Uterus (tissue), 4 donors: ENCODE results near the gene TACR1. TPM values are rescaled to one million over a fixed set of nuclear protein-coding genes. Genes with fewer than 3 reads are reported as not detected.

Source experiments
- DNase-seq, 2 donors: peaks; one replicate each; pipeline ENCODE4 v3.0.0-alpha.2; 2019 to 2020
- H3K27ac ChIP-seq, 2 donors: fragments of 200-600 bp; sonication (generic); 1 replicate in 1 of 2; 2 replicates in 1 of 2; pipeline ENCODE4 v1.5.1; 2016 to 2018
- H3K27me3 ChIP-seq, 2 donors: fragments of 200-600 bp; sonication (generic); one replicate each; pipeline ENCODE4 v1.5.1; 2018 to 2019; ENCODE audit warnings: control low read depth in 1 of 2
- H3K36me3 ChIP-seq, 2 donors: fragments of 200-600 bp; sonication (generic); one replicate each; pipeline ENCODE4 v1.5.1; 2019; ENCODE audit warnings: control low read depth in 1 of 2
- H3K4me1 ChIP-seq, 2 donors: fragments of 200-600 bp; sonication (generic); one replicate each; pipeline ENCODE4 v1.5.1; 2018 to 2019; ENCODE audit warnings: control low read depth in 1 of 2
- H3K4me3 ChIP-seq, 2 donors: fragments of 200-600 bp; sonication (generic); 1 replicate in 1 of 2; 2 replicates in 1 of 2; pipeline ENCODE4 v1.5.1; 2018 to 2019; ENCODE audit warnings: mild to moderate bottlenecking in 1 of 2
- H3K9me3 ChIP-seq, 2 donors: fragments of 200-600 bp; sonication (generic); one replicate each; pipeline ENCODE4 v1.5.1; 2019; ENCODE audit warnings: control low read depth in 1 of 2
- POLR2A ChIP-seq, 2 donors: fragments of 450-650 bp; IDR thresholded peaks; one replicate each; pipeline ENCODE4 v1.6.1; 2016; ENCODE audit warnings: antibody characterized with exemption in 2 of 2, mild to moderate bottlenecking in 1 of 2, moderate library complexity in 1 of 2
- intact Hi-C: fragments of 100-400 bp; cut with DNase I; formaldehyde crosslinking; loops from one replicate; pipeline ENCODE4 v1.15.1; 2023; ENCODE audit warnings: low total_unique reads
- total RNA-seq, 4 donors: library from RNA; depleted of rRNA in 3 of 4; stranded (reverse); fragments of >200 nt in 3 of 4; gene quantifications; one replicate each; pipeline versions ENCODE4 v1.1.0 to v1.2.4, GENCODE V29; 2014 to 2023
- TF ChIP-seq, protein P1 (sequence below), 4 experiments: fragments of 200-600 bp in 2 of 4; fragments of 450-650 bp in 2 of 4; sonication (generic) in 2 of 4; IDR thresholded peaks; one replicate each; pipeline ENCODE4 v1.5.1; 2016 to 2019; ENCODE audit warnings: antibody characterized with exemption in 4 of 4, mild to moderate bottlenecking in 2 of 4, moderate library complexity in 1 of 4
- donor health status: DM: yes; HTN: yes; CAD: no.

The TACR1 gene
- total RNA-seq, 4 donors from 2014 or later = 1.9 to 25.4 (median 9.1) TPM

GRCh38 chr2:75238670-75239330, 39.5 kb upstream of the TACR1 start:
- Histone ChIP-seq H3K4me3 (no peak overlapping the region), H3K36me3 (no peaks in the 10 kb centered on the region), H3K4me1 (no peaks in the 10 kb centered on the region), H3K27me3 (no peaks in the 10 kb centered on the region), H3K9me3 (no peaks in the 10 kb centered on the region), H3K27ac (no peak overlapping the region)
- intact Hi-C loops = no loop called here
- TF ChIP-seq, protein P1, sequence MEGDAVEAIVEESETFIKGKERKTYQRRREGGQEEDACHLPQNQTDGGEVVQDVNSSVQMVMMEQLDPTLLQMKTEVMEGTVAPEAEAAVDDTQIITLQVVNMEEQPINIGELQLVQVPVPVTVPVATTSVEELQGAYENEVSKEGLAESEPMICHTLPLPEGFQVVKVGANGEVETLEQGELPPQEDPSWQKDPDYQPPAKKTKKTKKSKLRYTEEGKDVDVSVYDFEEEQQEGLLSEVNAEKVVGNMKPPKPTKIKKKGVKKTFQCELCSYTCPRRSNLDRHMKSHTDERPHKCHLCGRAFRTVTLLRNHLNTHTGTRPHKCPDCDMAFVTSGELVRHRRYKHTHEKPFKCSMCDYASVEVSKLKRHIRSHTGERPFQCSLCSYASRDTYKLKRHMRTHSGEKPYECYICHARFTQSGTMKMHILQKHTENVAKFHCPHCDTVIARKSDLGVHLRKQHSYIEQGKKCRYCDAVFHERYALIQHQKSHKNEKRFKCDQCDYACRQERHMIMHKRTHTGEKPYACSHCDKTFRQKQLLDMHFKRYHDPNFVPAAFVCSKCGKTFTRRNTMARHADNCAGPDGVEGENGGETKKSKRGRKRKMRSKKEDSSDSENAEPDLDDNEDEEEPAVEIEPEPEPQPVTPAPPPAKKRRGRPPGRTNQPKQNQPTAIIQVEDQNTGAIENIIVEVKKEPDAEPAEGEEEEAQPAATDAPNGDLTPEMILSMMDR (IDR thresholded peaks at IDR 0.05) = no peak
- no peak for TF ChIP-seq POLR2A (IDR thresholded peaks at IDR 0.05)
- no peak for DNase-seq

DNA sequence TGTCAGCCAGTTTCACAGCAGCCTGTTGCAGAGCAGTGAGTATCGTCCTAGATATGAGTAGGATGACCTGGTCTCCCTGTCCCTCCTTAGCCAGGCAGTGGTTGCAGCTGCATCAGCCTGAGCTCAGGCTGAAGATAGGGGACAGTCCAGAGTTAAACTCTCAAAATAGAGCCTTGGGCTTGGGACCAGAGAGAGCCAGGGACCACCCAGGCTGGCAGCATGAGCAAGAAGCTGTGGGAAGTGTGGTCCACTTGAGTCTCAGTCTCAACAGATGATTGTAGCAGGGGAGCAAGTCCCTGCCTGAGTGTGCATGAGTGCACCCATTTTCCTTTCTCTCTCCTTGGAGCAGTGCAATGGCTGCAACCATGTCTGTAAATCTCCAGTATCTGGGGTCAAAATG, 38.0 kb upstream of the TACR1 start:
- Histone ChIP-seq H3K4me1 (no peaks in the 10 kb centered on the region), H3K36me3 (no peaks in the 10 kb centered on the region), H3K27ac (no peak overlapping the region), H3K27me3 (no peaks in the 10 kb centered on the region), H3K9me3 (no peaks in the 10 kb centered on the region), H3K4me3 (no peak overlapping the region)
- TF ChIP-seq POLR2A (IDR thresholded peaks at IDR 0.05) = no peak
- TF ChIP-seq, protein P1 (IDR thresholded peaks at IDR 0.05) = no peak
- DNase-seq = no peak
- intact Hi-C loops = no loop called here

- no peaks in the 10 kb centered on the region for H3K27me3 ChIP-seq
- H3K4me1 ChIP-seq = no peaks in the 10 kb centered on the region
- intact Hi-C loops = no loop called here
- no peaks in the 10 kb centered on the region for H3K9me3 ChIP-seq
- DNase-seq = no peak
- TF ChIP-seq, protein P1 (IDR thresholded peaks at IDR 0.05) = no peak
- no peak for TF ChIP-seq POLR2A (IDR thresholded peaks at IDR 0.05)
- no peak overlapping the region for H3K4me3 ChIP-seq
- no peaks in the 10 kb centered on the region for H3K36me3 ChIP-seq
- H3K27ac ChIP-seq = no peak overlapping the region
Measured at GRCh38 chr2:75233965-75234364, 34.6 kb upstream of the TACR1 start.

DNA sequence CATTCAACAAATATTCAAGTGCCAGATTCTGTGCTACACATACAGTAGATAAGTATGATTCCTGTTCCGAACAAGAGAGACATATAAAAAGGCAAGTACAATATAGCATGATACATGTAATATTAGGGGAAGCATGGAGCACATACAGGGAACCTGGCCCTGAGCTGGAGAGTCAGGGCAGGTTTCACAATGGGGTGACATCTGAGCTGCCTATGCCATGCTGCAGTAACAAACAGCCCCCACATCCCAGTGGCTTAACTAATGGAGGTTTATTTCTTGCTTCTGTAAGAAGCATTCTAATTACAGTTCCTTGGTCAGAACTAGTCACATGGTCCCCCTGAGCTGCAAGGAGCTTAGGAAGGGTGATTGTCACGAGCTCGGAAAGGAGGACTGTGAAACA, 27.3 kb upstream of the TACR1 start:
- no peaks in the 10 kb centered on the region for H3K36me3 ChIP-seq
- no peak overlapping the region for H3K4me3 ChIP-seq
- no peak for DNase-seq
- no peaks in the 10 kb centered on the region for H3K27me3 ChIP-seq
- TF ChIP-seq POLR2A (IDR thresholded peaks at IDR 0.05) = no peak
- TF ChIP-seq, protein P1 (IDR thresholded peaks at IDR 0.05) = no peak
- H3K9me3 ChIP-seq = no peaks in the 10 kb centered on the region
- H3K4me1 ChIP-seq = no peaks in the 10 kb centered on the region
- H3K27ac ChIP-seq = no peak overlapping the region
- intact Hi-C loops = no loop called here

DNA sequence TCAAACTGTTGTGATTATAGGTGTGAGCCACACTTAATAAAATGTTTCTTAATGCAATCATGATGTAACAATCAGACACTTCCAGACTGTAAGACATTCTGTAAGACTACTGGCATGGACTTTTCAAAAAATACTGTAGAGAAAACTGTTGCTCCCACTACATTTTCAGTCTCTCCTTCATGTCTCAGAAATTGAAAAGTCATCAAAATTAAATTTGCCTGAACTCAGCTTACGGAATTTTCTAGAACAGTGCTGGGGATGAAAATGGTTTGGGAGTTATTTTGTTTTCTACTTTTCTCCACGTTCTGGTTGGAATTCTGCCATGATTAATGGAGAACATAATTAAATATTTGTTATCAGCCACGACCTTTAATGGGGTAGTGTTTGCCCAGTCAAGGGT, 26.8 kb upstream of the TACR1 start:
- no peak for DNase-seq
- Histone ChIP-seq H3K4me3 (no peak overlapping the region), H3K9me3 (no peaks in the 10 kb centered on the region), H3K4me1 (no peaks in the 10 kb centered on the region), H3K36me3 (no peaks in the 10 kb centered on the region), H3K27ac (no peak overlapping the region), H3K27me3 (no peaks in the 10 kb centered on the region)
- intact Hi-C loops = no loop called here
- no peak for TF ChIP-seq POLR2A (IDR thresholded peaks at IDR 0.05)
- TF ChIP-seq, protein P1 (IDR thresholded peaks at IDR 0.05) = no peak
